Loucy (cell line): ENCODE data around the gene OR6V1.

Experiments
- H2AFZ ChIP-seq: fragments of 200-600 bp; sonication (generic); 2 replicates; pipeline ENCODE4 v1.6.0; 2016; ENCODE audit warnings: antibody characterized with exemption, mild to moderate bottlenecking, low read length, moderate library complexity
- H3F3A ChIP-seq: fragments of 200-600 bp; 2 replicates; pipeline ENCODE4 v1.6.0; 2016; ENCODE audit warnings: antibody characterized with exemption, low read depth, mild to moderate bottlenecking
- H3K27me3 ChIP-seq: fragments of 200-600 bp; sonication (generic); 2 replicates; pipeline ENCODE4 v1.6.1; 2014; ENCODE audit warnings: low read length, mild to moderate bottlenecking; ENCODE audit not compliant: insufficient read depth, poor library complexity, severe bottlenecking
- H3K36me3 ChIP-seq: fragments of 200-600 bp; sonication (generic); 2 replicates; pipeline ENCODE4 v1.6.1; 2016; ENCODE audit warnings: low read length; ENCODE audit not compliant: insufficient read depth
- H3K4me1 ChIP-seq: fragments of 200-600 bp; sonication (generic); 2 replicates; pipeline ENCODE4 v1.5.1; 2014; ENCODE audit warnings: low read length, mild to moderate bottlenecking; ENCODE audit not compliant: insufficient read depth, poor library complexity, severe bottlenecking
- H3K4me2 ChIP-seq: fragments of 200-600 bp; sonication (generic); 2 replicates; pipeline ENCODE4 v1.6.0; 2014; ENCODE audit warnings: antibody characterized with exemption, low read length, low read depth, mild to moderate bottlenecking; ENCODE audit not compliant: poor library complexity, severe bottlenecking
- H3K4me3 ChIP-seq: fragments of 200-600 bp; sonication (generic); 2 replicates; pipeline ENCODE4 v1.5.1; 2014; ENCODE audit warnings: low read length, mild to moderate bottlenecking, mixed read lengths; ENCODE audit not compliant: poor library complexity, severe bottlenecking
- H3K79me2 ChIP-seq: fragments of 200-600 bp; sonication (generic); 2 replicates; pipeline ENCODE4 v1.6.1; 2014; ENCODE audit warnings: low read length; ENCODE audit not compliant: insufficient read depth
- H3K9ac ChIP-seq: fragments of 200-600 bp; sonication (generic); 2 replicates; pipeline ENCODE4 v1.6.0; 2014; ENCODE audit warnings: mild to moderate bottlenecking, low read depth, low read length, moderate library complexity; ENCODE audit not compliant: poor library complexity, severe bottlenecking
- H3K9me2 ChIP-seq: fragments of 200-600 bp; sonication (generic); replicated peaks from 2 replicates; pipeline ENCODE4 v1.6.1; 2016; ENCODE audit warnings: low read depth, low read length, mixed read lengths
- H3K9me3 ChIP-seq: fragments of 200-600 bp; sonication (generic); 2 replicates; pipeline ENCODE4 v1.6.1; 2014; ENCODE audit warnings: mild to moderate bottlenecking, antibody characterized with exemption, low read length, low read depth; ENCODE audit not compliant: insufficient read depth
- H4K20me1 ChIP-seq: fragments of 200-600 bp; sonication (generic); 2 replicates; pipeline ENCODE4 v1.6.0; 2014; ENCODE audit warnings: antibody characterized with exemption, low read length, mild to moderate bottlenecking; ENCODE audit not compliant: insufficient read depth, poor library complexity, severe bottlenecking
- EZH2phosphoT487 ChIP-seq: fragments of 200-600 bp; IDR thresholded peaks from 2 replicates; pipeline ENCODE4 v1.6.1; 2018; ENCODE audit warnings: antibody characterized with exemption, mild to moderate bottlenecking, moderate library complexity, borderline replicate concordance
- TF ChIP-seq, protein P1 (sequence below): fragments of 200-600 bp; sonication (generic); conservative IDR thresholded peaks from 2 replicates; pipeline ENCODE4 v1.5.1; 2014; ENCODE audit warnings: mild to moderate bottlenecking, antibody characterized with exemption, low read length

Gene OR6V1

DNA sequence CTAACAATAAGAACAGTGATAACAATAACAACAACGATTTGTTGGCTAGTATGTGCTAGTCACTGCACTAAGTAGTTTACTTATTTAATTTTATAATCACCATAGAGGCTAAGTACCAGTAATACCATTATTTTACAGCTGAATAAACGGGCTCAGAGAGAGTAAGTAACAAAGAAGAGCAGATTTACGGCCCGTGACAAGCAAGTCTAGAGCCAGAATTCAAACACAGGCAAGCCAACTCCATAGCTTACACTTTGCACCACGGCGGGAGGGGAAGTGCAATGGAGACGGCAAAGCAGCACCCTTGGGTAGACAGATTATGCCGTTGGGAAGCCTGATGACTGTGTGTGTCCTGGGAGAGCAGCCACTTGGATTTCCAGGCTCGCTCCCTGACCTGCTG is 1.2 kb upstream of the OR6V1 start:
- H3K4me3 ChIP-seq = no peak overlapping the region
- peaks cover 13% of the 10 kb centered on the region for H3K4me1 ChIP-seq
- H3K27me3 ChIP-seq = no peaks in the 10 kb centered on the region
- H3K36me3 ChIP-seq = no peaks in the 10 kb centered on the region
- TF ChIP-seq, protein P1, sequence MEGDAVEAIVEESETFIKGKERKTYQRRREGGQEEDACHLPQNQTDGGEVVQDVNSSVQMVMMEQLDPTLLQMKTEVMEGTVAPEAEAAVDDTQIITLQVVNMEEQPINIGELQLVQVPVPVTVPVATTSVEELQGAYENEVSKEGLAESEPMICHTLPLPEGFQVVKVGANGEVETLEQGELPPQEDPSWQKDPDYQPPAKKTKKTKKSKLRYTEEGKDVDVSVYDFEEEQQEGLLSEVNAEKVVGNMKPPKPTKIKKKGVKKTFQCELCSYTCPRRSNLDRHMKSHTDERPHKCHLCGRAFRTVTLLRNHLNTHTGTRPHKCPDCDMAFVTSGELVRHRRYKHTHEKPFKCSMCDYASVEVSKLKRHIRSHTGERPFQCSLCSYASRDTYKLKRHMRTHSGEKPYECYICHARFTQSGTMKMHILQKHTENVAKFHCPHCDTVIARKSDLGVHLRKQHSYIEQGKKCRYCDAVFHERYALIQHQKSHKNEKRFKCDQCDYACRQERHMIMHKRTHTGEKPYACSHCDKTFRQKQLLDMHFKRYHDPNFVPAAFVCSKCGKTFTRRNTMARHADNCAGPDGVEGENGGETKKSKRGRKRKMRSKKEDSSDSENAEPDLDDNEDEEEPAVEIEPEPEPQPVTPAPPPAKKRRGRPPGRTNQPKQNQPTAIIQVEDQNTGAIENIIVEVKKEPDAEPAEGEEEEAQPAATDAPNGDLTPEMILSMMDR = no peak
- no peak for TF ChIP-seq EZH2phosphoT487
- H4K20me1 ChIP-seq = no peaks in the 10 kb centered on the region
- no peaks in the 10 kb centered on the region for H3F3A ChIP-seq
- no peak overlapping the region for H3K4me2 ChIP-seq
- no peak overlapping the region for H2AFZ ChIP-seq
- no peaks in the 10 kb centered on the region for H3K9me2 ChIP-seq
- H3K9ac ChIP-seq = no peak overlapping the region
- no peaks in the 10 kb centered on the region for H3K79me2 ChIP-seq
- no peaks in the 10 kb centered on the region for H3K9me3 ChIP-seq

DNA sequence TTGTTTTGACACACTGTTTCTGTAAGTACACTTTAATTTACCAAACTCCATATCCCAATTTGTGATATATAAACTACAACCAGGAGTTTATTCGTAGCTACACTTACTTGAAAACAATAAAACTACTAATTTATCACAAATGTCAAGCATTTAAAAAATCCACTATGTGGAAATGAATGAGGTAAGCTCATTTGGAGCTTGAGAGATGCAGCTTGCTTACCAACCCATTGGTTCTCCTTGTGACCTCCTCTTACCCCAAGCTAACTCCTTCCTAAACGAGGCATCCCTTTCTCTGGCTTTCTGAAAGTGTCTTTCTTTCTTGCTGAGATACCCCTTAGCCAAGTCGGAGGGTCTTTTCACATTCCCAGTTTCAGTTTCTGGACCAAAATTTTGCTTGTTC is 2.5 kb downstream of the OR6V1 start:
- Histone ChIP-seq H3F3A (no peaks in the 10 kb centered on the region), H3K9me3 (no peaks in the 10 kb centered on the region), H3K4me2 (no peak overlapping the region), H3K36me3 (no peaks in the 10 kb centered on the region), H3K4me3 (no peak overlapping the region), H3K27me3 (no peaks in the 10 kb centered on the region), H3K4me1 (no peaks in the 10 kb centered on the region), H4K20me1 (no peaks in the 10 kb centered on the region), H2AFZ (no peak overlapping the region), H3K79me2 (no peaks in the 10 kb centered on the region), H3K9ac (no peak overlapping the region), H3K9me2 (no peaks in the 10 kb centered on the region)
- TF ChIP-seq EZH2phosphoT487 = no peak
- TF ChIP-seq, protein P1 = no peak

DNA sequence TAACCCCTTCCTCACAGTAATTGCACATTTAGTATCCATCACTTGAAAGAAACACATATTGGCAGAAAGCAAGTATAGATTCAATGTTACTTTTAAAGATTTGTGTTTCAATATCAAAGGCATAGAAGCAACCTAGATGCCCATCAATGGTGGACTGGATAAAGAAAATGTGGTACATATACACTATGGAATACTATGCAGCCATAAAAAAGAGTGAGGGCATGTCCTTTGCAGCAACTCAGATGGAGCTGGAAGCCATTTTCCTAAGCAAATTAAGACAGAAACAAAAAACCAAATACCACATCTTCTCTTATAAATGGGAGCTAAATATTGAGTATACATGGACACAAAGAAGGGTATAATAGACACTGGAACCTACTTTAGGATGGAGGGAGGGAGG is 3.6 kb downstream of the OR6V1 start:
- H3F3A ChIP-seq = no peaks in the 10 kb centered on the region
- no peaks in the 10 kb centered on the region for H3K27me3 ChIP-seq
- no peaks in the 10 kb centered on the region for H4K20me1 ChIP-seq
- no peaks in the 10 kb centered on the region for H3K4me1 ChIP-seq
- H3K79me2 ChIP-seq = no peaks in the 10 kb centered on the region
- no peak overlapping the region for H3K4me2 ChIP-seq
- H3K9me2 ChIP-seq = no peaks in the 10 kb centered on the region
- no peak overlapping the region for H3K4me3 ChIP-seq
- no peak overlapping the region for H3K9ac ChIP-seq
- no peaks in the 10 kb centered on the region for H3K36me3 ChIP-seq
- TF ChIP-seq, protein P1 = no peak
- TF ChIP-seq EZH2phosphoT487 = no peak
- no peaks in the 10 kb centered on the region for H3K9me3 ChIP-seq
- no peak overlapping the region for H2AFZ ChIP-seq
